ENCODE results near the gene HSF4.

Gene HSF4

GRCh38 chr16:67183627-67184452, 19.3 kb downstream of the HSF4 start, which contains the start of gene MATCAP1:
MATCAP1 (minus strand) TSS chr16:67183963; CDS start chr16:67180610, 3,353 bp downstream.
- peak within 1 kb of the TSS; percentile 79 for H3K27ac ChIP-seq (replicated peaks)
- TF ChIP-seq GABPA (IDR thresholded peaks at IDR 0.05; ENCODE audit: low read depth): no peak
- no peak for TF ChIP-seq CTCF (IDR thresholded peaks at IDR 0.05; ENCODE audit: insufficient read depth, low read length)
- no peak for TF ChIP-seq SPI1 (IDR thresholded peaks at IDR 0.05; ENCODE audit: borderline replicate concordance, low read depth)
- no peak for TF ChIP-seq POLR2AphosphoS5 (IDR thresholded peaks at IDR 0.05; ENCODE audit: low read depth)
- peak within 1 kb of the TSS; percentile 96 for H3K4me3 ChIP-seq (replicated peaks; ENCODE audit: insufficient read depth, low read length)
- peaks cover 7% of the 10 kb centered on the region for H3K27me3 ChIP-seq (ENCODE audit: insufficient read depth, poor library complexity, severe bottlenecking)
- peak; percentile 93 to 98 for DNase-seq (ENCODE audit: low read depth in 1 of 2, low spot score in 1 of 2)

- H3K27me3 ChIP-seq (ENCODE audit: insufficient read depth, poor library complexity, severe bottlenecking): peaks cover 7% of the 10 kb centered on the region
- TF ChIP-seq REST (IDR thresholded peaks at IDR 0.05; ENCODE audit: insufficient replicate concordance, low read depth): no peak
- TF ChIP-seq SPI1 (IDR thresholded peaks at IDR 0.05; ENCODE audit: borderline replicate concordance, low read depth): no peak
- no peak for TF ChIP-seq POLR2AphosphoS5 (IDR thresholded peaks at IDR 0.05; ENCODE audit: low read depth)
- TF ChIP-seq CTCF (IDR thresholded peaks at IDR 0.05; ENCODE audit: insufficient read depth, low read length): no peak
- no peak for TF ChIP-seq GABPA (IDR thresholded peaks at IDR 0.05; ENCODE audit: low read depth)
- H3K4me3 ChIP-seq (replicated peaks; ENCODE audit: insufficient read depth, low read length): peak overlapping the region; percentile 96
- DNase-seq (ENCODE audit: low read depth in 1 of 2, low spot score in 1 of 2): no peak
- no peak overlapping the region for H3K27ac ChIP-seq (replicated peaks)
These were observed 20.0 kb downstream of the HSF4 start for GRCh38 chr16:67184453-67184994.

- Histone ChIP-seq H3K27me3 (ENCODE audit: insufficient read depth, poor library complexity, severe bottlenecking) (peaks cover 7% of the 10 kb centered on the region), H3K4me3 (replicated peaks; ENCODE audit: insufficient read depth, low read length) (no peak overlapping the region), H3K27ac (replicated peaks) (no peak overlapping the region)
- DNase-seq (ENCODE audit: low read depth in 1 of 2, low spot score in 1 of 2): peak in 1 of 2 experiments; percentile 87
- TF ChIP-seq CTCF (IDR thresholded peaks at IDR 0.05; ENCODE audit: insufficient read depth, low read length) (peak; percentile 59), REST (IDR thresholded peaks at IDR 0.05; ENCODE audit: insufficient replicate concordance, low read depth) (peak; percentile 97), POLR2AphosphoS5 (IDR thresholded peaks at IDR 0.05; ENCODE audit: low read depth) (no peak), GABPA (IDR thresholded peaks at IDR 0.05; ENCODE audit: low read depth) (no peak), SPI1 (IDR thresholded peaks at IDR 0.05; ENCODE audit: borderline replicate concordance, low read depth) (no peak)
These were observed 20.6 kb downstream of the HSF4 start for GRCh38 chr16:67184995-67185650.
